CD14-positive monocyte (primary cell): Measurements from ENCODE around the gene DENND1B. TPM values are rescaled to one million over a fixed set of nuclear protein-coding genes. Genes with fewer than 3 reads are reported as not detected.
A peak's percentile ranks its signal among the peaks of the same experiment; 100 is the strongest.

ENCODE experiments used
- DNase-seq, 3 donors: peaks; one replicate each; pipeline ENCODE4 v3.0.0-alpha.2; 2011 to 2022
- H2AFZ ChIP-seq: 2 replicates; pipeline ENCODE4 v1.6.0; 2012; ENCODE audit warnings: mild to moderate bottlenecking, low read depth, low read length, inconsistent platforms; ENCODE audit not compliant: insufficient read depth, poor library complexity, severe bottlenecking
- H3K27ac ChIP-seq, 2 donors: 1 replicate in 1 of 2; 2 replicates in 1 of 2; pipeline ENCODE4 v1.5.1; 2012 to 2013; ENCODE audit warnings: low read length in 2 of 2, control low read depth in 1 of 2, inconsistent platforms in 1 of 2, low read depth in 1 of 2, mild to moderate bottlenecking in 1 of 2
- H3K27me3 ChIP-seq, 2 donors: one replicate each; pipeline versions ENCODE4 v1.6.0 to v1.6.1; 2011 to 2013; ENCODE audit warnings: low read length in 2 of 2; ENCODE audit not compliant: control insufficient read depth in 2 of 2, insufficient read depth in 2 of 2
- H3K36me3 ChIP-seq, 2 donors: replicated peaks in 1 of 2; 1 replicate in 1 of 2; 2 replicates in 1 of 2; pipeline versions ENCODE4 v1.5.1 to v1.6.1; 2012 to 2013; ENCODE audit warnings: low read length in 2 of 2, control low read depth in 1 of 2, inconsistent platforms in 1 of 2, mild to moderate bottlenecking in 1 of 2; ENCODE audit not compliant: insufficient read depth in 2 of 2, control insufficient read depth in 1 of 2
- H3K4me1 ChIP-seq, 2 donors: 1 replicate in 1 of 2; 2 replicates in 1 of 2; pipeline versions ENCODE4 v1.5.1 to v1.6.1; 2012 to 2013; ENCODE audit warnings: low read length in 2 of 2, control low read depth in 1 of 2, inconsistent platforms in 1 of 2, mild to moderate bottlenecking in 1 of 2, moderate library complexity in 1 of 2; ENCODE audit not compliant: insufficient read depth in 2 of 2, control insufficient read depth in 1 of 2
- H3K4me2 ChIP-seq: replicated peaks from 2 replicates; pipeline ENCODE3; 2012; ENCODE audit warnings: low read length, moderate library complexity, mild to moderate bottlenecking; ENCODE audit not compliant: poor library complexity, severe bottlenecking; ENCODE audit errors: extremely low read depth
- H3K4me3 ChIP-seq, 3 experiments: fragments of 200-600 bp in 1 of 3; sonication (generic) in 1 of 3; replicated peaks in 1 of 3; 1 replicate in 2 of 3; 2 replicates in 1 of 3; pipeline ENCODE4 v1.5.1; 2011 to 2013; ENCODE audit warnings: low read length in 3 of 3, mild to moderate bottlenecking in 3 of 3, control low read depth in 2 of 3, low read depth in 2 of 3, inconsistent platforms in 1 of 3, moderate library complexity in 1 of 3
- H3K79me2 ChIP-seq: 2 replicates; pipeline ENCODE4 v1.6.0; 2012; ENCODE audit warnings: mild to moderate bottlenecking, control low read depth, inconsistent platforms, low read length, moderate library complexity; ENCODE audit not compliant: insufficient read depth
- H3K9ac ChIP-seq: 2 replicates; pipeline ENCODE4 v1.6.0; 2017; ENCODE audit warnings: low read length, mild to moderate bottlenecking; ENCODE audit not compliant: insufficient read depth, poor library complexity, severe bottlenecking
- H3K9me3 ChIP-seq, 2 donors: replicated peaks in 1 of 2; 1 replicate in 1 of 2; 2 replicates in 1 of 2; pipeline versions ENCODE4 v1.5.1 to v1.6.1; 2012 to 2013; ENCODE audit warnings: low read length in 2 of 2, control low read depth in 1 of 2; ENCODE audit not compliant: control insufficient read depth in 1 of 2, insufficient read depth in 1 of 2
- H4K20me1 ChIP-seq: 2 replicates; pipeline ENCODE4 v1.6.0; 2012; ENCODE audit warnings: mild to moderate bottlenecking, low read length, control low read depth, moderate library complexity; ENCODE audit not compliant: insufficient read depth
- H3K27ac Mint-ChIP-seq, 7 donors: one replicate each; pipeline ENCODE4 v1.8.0; 2020; ENCODE audit warnings: mild to moderate bottlenecking in 7 of 7, mixed read lengths in 7 of 7, moderate library complexity in 6 of 7, inconsistent platforms in 2 of 7
- H3K27me3 Mint-ChIP-seq, 3 donors: one replicate each; pipeline ENCODE4 v1.8.0; 2021 to 2022; ENCODE audit warnings: low read depth in 3 of 3, mild to moderate bottlenecking in 3 of 3, mixed read lengths in 3 of 3, moderate library complexity in 3 of 3, inconsistent platforms in 1 of 3
- H3K36me3 Mint-ChIP-seq, 2 donors: one replicate each; pipeline ENCODE4 v1.8.0; 2020; ENCODE audit warnings: mixed read lengths in 2 of 2, inconsistent platforms in 1 of 2, mild to moderate bottlenecking in 1 of 2
- H3K4me1 Mint-ChIP-seq: one replicate; pipeline ENCODE4 v1.8.0; 2020; ENCODE audit warnings: mild to moderate bottlenecking, mixed read lengths
- H3K4me3 Mint-ChIP-seq, 2 donors: one replicate each; pipeline ENCODE4 v1.8.0; 2020; ENCODE audit warnings: mild to moderate bottlenecking in 2 of 2, mixed read lengths in 2 of 2, moderate library complexity in 1 of 2
- H3K9me3 Mint-ChIP-seq, 7 donors: one replicate each; pipeline ENCODE4 v1.8.0; 2020 to 2022; ENCODE audit warnings: mixed read lengths in 7 of 7, mild to moderate bottlenecking in 6 of 7, moderate library complexity in 6 of 7, inconsistent platforms in 2 of 7
- WGBS: methylation state at CpG from one replicate; pipeline ENCODE4 v1.1.5; 2013; ENCODE audit warnings: missing lambda C conversion rate; ENCODE audit not compliant: insufficient coverage; 5-methylcytosine and 5-hydroxymethylcytosine counted together
- intact Hi-C, 2 donors: fragments of 100-400 bp; cut with micrococcal nuclease; formaldehyde crosslinking; loops; one replicate each; pipeline versions ENCODE4 v1.15.0 to v1.15.1; 2023
- polyA plus RNA-seq, 3 donors: library from polyadenylated mRNA; depleted of rRNA in 1 of 3; unstranded in 2 of 3; stranded (reverse) in 1 of 3; fragments of 300-500 nt in 2 of 3; fragments of >200 nt in 1 of 3; fragmentation: Illumina TruSeq in 2 of 3; gene quantifications; 1 replicate in 2 of 3; 2 replicates in 1 of 3; pipeline ENCODE4 v1.2.3, GENCODE V29; 2012 to 2021
- TF ChIP-seq, protein P1 (sequence below): fragments of 200-600 bp; IDR thresholded peaks from one replicate; pipeline ENCODE4 v1.8.0; 2022; ENCODE audit warnings: antibody characterized with exemption, mild to moderate bottlenecking

DENND1B gene
- polyA plus RNA-seq, 3 donors, result 3.0 to 8.2 (median 5.7) TPM

- no CpG with 5 or more reads among the region's 2 CpGs for WGBS
- H3K9me3 Mint-ChIP-seq, result no peaks in the 10 kb centered on the region
- H3K27ac ChIP-seq, result no peak overlapping the region
- no peak overlapping the region for H3K4me3 Mint-ChIP-seq
- H3K27ac Mint-ChIP-seq, result no peak overlapping the region
- intact Hi-C loops, result loop anchor here (5.0 kb wide), 2 partner anchors 401 to 946 kb away; no protein-coding TSS in a partner anchor
- no peak overlapping the region for H2AFZ ChIP-seq
- H3K4me1 ChIP-seq, result no peaks in the 10 kb centered on the region
- TF ChIP-seq, protein P1, sequence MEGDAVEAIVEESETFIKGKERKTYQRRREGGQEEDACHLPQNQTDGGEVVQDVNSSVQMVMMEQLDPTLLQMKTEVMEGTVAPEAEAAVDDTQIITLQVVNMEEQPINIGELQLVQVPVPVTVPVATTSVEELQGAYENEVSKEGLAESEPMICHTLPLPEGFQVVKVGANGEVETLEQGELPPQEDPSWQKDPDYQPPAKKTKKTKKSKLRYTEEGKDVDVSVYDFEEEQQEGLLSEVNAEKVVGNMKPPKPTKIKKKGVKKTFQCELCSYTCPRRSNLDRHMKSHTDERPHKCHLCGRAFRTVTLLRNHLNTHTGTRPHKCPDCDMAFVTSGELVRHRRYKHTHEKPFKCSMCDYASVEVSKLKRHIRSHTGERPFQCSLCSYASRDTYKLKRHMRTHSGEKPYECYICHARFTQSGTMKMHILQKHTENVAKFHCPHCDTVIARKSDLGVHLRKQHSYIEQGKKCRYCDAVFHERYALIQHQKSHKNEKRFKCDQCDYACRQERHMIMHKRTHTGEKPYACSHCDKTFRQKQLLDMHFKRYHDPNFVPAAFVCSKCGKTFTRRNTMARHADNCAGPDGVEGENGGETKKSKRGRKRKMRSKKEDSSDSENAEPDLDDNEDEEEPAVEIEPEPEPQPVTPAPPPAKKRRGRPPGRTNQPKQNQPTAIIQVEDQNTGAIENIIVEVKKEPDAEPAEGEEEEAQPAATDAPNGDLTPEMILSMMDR, result peak; percentile 78
- H3K4me2 ChIP-seq, result no peak overlapping the region
- no peak overlapping the region for H3K9ac ChIP-seq
- DNase-seq, result peak; percentile 5 to 20 (median 11)
- no peaks in the 10 kb centered on the region for H3K27me3 ChIP-seq
- H3K4me3 ChIP-seq, result no peak overlapping the region
- peaks cover 0 to 3% of the 10 kb centered on the region in 2 donors for H3K36me3 Mint-ChIP-seq
- no peaks in the 10 kb centered on the region for H4K20me1 ChIP-seq
- no peaks in the 10 kb centered on the region for H3K9me3 ChIP-seq
- H3K4me1 Mint-ChIP-seq, result no peaks in the 10 kb centered on the region
- H3K36me3 ChIP-seq, result no peaks in the 10 kb centered on the region
- H3K27me3 Mint-ChIP-seq, result no peaks in the 10 kb centered on the region
- H3K79me2 ChIP-seq, result no peaks in the 10 kb centered on the region
Measured at GRCh38 chr1:197521118-197521739, 254.1 kb downstream of the DENND1B start.

DNA sequence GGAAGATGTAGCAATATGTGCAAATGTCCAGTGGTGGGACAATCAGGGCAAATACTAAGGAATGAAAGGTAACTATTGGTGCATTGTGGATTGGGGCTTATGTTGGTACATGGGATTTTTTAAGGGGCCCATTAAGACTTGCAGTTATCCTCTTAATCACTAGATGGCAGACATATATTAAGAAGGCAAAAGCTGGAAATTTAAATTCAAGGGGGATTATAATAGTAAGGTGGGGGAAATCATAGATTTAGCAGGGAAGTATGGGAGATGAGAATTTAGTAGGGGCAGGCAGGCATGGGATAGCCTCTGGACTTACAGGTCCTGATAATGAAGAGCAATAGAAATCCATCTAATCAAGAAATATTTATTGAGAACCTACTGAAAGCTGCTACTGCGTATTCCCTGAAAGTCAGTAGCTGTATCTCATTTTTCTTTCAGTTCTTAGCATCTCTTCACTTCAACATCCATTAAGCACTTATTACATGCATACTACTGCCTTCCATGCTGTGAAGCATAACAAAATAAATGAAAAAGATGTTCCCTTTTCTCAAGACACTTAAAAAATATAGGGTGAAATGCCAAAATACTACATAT, 255.4 kb downstream of the DENND1B start:
- Histone ChIP-seq H3K4me3 (no peak overlapping the region), H2AFZ (no peak overlapping the region), H3K4me2 (no peak overlapping the region), H3K9me3 (no peaks in the 10 kb centered on the region), H3K27ac (no peak overlapping the region), H4K20me1 (no peaks in the 10 kb centered on the region), H3K27me3 (no peaks in the 10 kb centered on the region), H3K36me3 (no peaks in the 10 kb centered on the region), H3K4me1 (no peaks in the 10 kb centered on the region), H3K9ac (no peak overlapping the region), H3K79me2 (no peaks in the 10 kb centered on the region)
- H3K27ac Mint-ChIP-seq, result no peak overlapping the region
- H3K4me3 Mint-ChIP-seq, result no peak overlapping the region
- no peaks in the 10 kb centered on the region for H3K27me3 Mint-ChIP-seq
- intact Hi-C loops, result loop anchor here (5.0 kb wide), 2 partner anchors 402 to 947 kb away; no protein-coding TSS in a partner anchor
- H3K4me1 Mint-ChIP-seq, result no peaks in the 10 kb centered on the region
- peaks cover 0 to 3% of the 10 kb centered on the region in 2 donors for H3K36me3 Mint-ChIP-seq
- TF ChIP-seq, protein P1, result peak; percentile 61
- DNase-seq, result no peak
- no peaks in the 10 kb centered on the region for H3K9me3 Mint-ChIP-seq
- WGBS, result 100% methylated on average over 1 of the region's 1 CpG
